Erythroblast (primary cell): ENCODE measurements around the gene LRRC1.

Experiments
- DNase-seq, 2 experiments: peaks; one replicate each; lab custom pipeline; 2025; lab: John Stamatoyannopoulos, UW
- GATA1 ChIP-seq: IDR thresholded peaks from 2 replicates; pipeline ENCODE4 v1.6.1; 2011; ENCODE audit warnings: low read depth, mild to moderate bottlenecking, control low read depth, low read length, moderate library complexity
- POLR2A ChIP-seq: IDR thresholded peaks from 2 replicates; pipeline ENCODE4 v1.6.1; 2011; ENCODE audit warnings: mild to moderate bottlenecking, low read length

Gene LRRC1

DNA sequence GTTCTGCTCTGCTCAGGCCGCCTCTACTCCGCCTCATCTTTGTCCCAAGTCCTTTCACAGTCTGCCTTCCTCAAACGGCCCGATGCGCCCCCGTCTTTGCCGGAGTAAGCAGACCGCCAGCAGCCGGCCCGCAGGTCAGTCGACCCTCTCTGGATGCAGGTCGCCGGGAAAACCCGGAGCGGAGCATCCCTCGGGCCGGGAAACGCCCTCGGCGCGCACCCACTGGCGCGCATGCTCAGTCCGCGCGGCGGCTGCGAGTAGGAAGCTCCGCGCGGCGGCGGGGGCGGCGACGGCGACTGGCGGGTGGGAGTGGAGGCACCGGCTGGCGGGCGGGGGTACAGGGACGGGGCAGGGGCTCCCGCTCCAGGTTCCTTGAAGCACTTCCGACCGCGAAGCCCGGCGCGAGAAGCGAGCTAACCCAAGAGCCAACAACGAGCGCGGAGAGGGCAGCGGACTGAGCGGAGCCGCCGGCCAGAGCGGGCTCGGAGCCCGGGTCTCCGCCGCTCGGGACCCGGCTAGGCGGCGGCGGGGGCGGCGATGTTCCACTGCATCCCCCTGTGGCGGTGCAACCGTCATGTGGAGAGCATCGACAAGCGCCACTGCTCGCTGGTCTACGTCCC is at the start of gene LRRC1:
TSS of gene LRRC1 (plus strand) at position 286 of the 620 bp plus-strand sequence. CDS start at position 538, 252 bp downstream.
- no peak for TF ChIP-seq GATA1
- TF ChIP-seq POLR2A: no peak
- peak; percentile 80 to 86 for DNase-seq

DNA sequence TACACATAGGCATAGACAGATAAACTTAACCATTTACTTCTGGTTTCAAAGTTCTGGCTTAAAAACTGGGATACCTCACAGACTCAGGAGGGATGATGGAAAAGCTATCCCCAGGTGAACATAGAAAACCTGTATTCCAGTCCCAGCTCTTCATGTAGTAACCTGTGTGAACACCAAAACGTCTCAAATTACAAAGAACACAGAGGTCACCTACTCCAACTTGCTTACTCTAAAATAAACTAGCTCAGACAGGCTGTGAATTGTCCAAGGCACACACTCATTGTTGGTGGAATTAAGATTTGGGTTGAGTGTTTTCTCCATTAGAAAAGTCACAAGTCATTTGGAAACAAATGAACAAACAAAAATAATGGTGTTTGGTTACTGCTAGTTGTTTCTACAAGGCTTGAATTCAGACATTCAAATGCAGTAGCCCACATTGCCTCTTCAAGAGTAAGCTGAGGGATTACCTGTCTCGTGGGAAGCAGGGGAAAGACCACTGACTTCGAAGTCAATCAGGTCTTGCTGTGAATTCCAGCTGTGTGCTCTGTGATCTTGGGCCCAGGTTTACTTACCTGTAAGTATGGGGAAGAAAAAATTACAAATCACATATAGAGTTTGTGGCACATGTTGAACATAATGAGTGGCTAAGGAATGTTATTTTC is 48.2 kb upstream of the LRRC1 start:
- TF ChIP-seq POLR2A (no peak), GATA1 (no peak)
- DNase-seq: no peak

DNA sequence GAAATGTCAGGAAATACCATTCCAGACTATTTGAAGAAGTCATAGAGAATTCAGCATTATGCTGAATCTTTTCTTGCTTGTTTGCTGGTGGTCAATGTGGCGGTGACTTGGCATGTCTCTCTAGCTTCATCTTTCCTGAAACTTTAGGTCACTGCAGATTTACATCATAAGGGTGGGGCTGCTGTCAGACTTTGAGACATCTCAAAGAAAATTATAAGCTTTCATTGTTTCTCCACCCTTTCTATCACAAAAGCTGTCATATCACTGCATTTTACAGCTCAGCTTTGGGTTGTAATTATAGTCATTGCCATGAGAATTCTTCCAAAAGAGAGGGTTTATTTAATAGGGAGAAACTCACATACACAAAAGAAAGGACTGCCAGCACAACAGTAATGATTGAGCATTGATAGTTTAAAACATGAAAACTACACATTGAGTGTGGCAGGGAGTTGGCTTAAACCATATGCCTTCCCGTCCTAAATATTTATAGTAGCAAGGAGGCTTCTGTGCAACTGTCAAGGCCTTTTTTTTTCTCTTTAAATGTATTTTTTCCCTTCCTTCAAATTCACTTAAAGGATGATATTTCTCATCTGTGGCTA is 44.7 kb upstream of the LRRC1 start:
- DNase-seq: no peak
- TF ChIP-seq POLR2A (no peak), GATA1 (no peak)

DNA sequence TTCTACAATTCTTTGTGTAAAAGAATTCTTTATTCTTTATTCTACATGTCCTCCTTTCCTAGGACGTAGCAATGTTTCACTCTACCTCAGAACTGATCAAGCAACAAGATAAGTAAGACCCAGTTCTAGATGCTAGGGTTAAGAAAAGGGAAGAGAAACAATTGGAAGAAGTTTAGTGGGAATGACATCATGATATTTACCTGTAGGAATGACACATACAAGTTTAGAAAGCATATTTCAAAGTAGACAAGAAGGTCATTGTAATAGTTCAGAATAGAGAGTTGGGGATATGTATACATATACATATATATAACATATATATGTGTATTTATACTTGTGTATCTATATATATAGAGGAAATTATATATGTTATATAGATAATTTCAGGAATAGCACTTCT is 43.4 kb upstream of the LRRC1 start:
- no peak for DNase-seq
- TF ChIP-seq POLR2A: no peak
- TF ChIP-seq GATA1: no peak

DNA sequence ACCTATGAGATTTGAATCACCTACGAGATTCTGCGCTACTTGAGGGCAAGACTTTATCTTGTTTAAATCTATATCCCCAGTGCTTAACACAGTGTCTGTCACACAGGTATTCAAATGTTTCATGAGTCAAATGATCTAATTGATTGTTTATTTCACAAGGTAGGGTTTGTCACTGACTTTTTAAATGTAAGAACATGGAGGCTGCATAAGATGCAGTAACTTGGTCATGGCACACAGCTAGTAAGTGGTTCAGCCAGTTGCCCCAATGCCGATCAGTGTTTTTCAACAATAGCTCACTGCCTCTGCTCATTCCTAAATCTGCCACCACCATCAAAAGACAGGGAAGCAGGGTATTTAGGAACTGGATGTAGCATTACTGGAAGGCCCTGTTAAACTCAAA is 42.4 kb upstream of the LRRC1 start:
- TF ChIP-seq GATA1 (no peak), POLR2A (no peak)
- DNase-seq: no peak

DNA sequence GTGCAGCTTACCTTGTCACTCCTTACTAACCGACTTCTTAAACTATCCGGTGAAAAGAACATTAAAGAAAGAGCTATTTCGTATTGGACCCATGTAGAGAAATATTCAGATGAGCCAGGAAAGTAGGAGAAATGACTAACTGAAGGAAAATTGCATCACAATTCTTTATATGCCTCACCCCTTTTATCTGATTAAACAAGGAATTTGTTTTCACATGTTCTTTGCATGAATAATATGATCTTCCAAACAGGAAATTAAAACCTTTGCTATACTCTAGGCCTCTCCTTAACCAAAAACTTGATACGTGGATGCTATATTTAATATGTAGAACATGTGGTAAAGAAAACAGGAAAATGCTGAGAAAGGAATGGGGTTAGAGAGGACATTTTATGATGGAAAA is 41.9 kb upstream of the LRRC1 start:
- no peak for DNase-seq
- no peak for TF ChIP-seq GATA1
- no peak for TF ChIP-seq POLR2A

DNA sequence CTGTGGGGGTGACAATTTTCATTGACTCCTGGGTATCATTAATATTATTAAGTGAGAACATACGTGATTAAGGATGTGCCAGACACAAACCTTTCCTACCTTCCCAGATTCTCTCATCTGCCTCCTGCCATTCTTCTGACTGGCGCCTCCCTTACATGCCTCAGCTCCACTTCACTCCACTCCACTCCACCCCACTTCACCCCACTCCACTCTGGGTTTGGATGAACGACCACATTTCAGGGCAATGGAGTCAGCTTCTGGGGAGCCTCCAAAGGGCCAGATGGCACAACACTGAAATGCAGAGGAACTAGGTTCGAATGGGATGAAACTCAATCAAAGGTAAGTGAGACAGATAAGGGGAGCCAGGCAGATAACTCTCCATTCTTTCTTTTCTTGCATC is 40.5 kb upstream of the LRRC1 start:
- TF ChIP-seq POLR2A (no peak), GATA1 (no peak)
- DNase-seq: no peak

DNA sequence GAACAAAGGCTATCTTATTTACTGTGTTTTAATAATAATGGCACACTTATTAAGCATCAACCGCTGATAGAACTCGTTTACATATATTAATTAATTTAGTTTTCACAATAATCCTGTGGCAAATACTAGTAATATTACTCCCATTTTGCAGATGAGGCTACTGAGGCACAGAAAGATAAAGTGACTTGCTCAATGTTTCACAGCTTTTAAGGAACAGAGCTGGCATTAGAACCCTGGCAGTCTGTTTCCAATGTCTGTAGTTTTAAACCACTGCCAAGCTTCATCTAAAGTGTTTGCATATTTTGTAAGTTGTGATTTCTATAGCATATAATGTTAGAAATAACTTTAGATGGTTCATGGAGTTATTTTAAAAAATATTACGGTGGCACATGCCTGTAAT is 38.4 kb upstream of the LRRC1 start:
- DNase-seq: no peak
- TF ChIP-seq POLR2A (no peak), GATA1 (no peak)

DNA sequence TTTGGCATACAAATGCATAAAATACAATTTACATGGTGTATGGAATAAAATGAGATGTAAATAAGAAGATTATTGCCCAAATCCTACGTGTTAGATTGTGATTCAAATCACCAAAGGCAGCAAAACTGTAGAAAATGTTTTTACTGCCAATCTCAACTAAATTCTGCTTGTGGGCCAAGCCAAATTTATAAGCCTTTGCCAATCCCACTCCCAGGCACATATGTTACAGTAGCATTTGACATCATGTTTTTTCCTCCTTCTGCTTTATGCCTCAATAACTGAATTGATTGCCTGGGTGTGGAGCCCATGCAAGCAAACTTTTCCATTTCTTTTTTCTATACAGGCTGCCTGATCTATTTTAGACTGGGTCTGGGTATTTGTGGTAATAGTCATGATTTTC is 36.3 kb upstream of the LRRC1 start:
- no peak for DNase-seq
- no peak for TF ChIP-seq POLR2A
- TF ChIP-seq GATA1: no peak

DNA sequence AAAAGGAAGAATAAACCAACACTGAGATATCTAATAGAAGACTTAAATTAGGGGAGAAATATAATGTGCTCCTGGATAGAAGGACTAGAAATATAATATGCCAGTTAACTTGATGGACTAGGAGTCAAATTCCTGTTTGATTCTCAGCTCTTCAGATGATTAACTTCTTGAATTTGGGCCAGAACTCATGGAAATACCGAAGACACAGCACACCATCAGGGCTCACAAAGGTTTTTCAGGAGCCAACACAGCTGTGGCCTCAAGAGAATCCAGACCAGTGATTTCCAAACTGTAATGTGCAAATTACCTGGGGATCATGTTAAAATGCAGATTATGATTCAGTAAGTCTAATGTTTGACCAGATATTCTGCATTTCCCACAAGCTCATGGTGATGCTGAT is 33.8 kb upstream of the LRRC1 start:
- DNase-seq: no peak

DNA sequence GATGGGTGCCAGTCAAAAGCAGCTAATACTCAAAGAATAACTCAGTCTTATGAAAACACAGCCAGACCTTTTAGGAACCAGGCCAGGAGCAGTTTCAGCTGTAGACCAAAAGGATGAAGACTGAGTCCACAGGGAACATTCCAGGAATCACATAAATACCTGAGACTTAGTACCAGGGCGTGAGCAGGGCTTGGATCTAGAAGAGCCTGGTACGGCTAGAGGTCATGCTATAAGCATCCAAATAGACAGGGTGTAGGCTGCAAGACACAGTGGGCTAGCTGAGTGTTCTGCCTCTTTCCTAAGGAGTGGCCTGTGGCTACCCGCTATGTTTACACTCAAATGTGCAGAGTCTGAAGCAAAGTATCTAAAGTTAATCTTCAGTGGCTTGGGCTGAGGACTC is 29.5 kb upstream of the LRRC1 start:
- no peak for TF ChIP-seq POLR2A
- TF ChIP-seq GATA1: no peak
- no peak for DNase-seq

More for the DNA sequence above, 33.8 kb upstream of the LRRC1 start:
- TF ChIP-seq POLR2A: no peak
- no peak for TF ChIP-seq GATA1

DNA sequence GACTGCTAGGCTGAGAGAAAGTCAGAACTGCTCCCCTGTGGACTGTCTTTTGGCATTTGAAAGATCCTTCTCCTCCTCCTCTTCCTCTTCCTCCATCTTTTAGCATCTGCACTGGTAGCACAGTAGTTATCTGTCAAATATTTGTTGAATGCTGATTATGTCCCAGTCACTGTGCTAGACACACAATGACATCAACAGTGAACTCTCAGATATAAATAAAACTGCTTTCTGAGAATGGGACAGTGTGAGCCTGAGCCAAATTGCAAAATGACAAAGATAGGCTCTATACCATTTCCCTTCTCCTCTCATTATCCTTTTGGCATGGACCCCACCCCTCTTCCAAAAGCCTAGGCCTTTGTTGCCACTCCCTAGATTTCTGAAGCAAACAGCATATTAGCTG is 27.9 kb upstream of the LRRC1 start:
- no peak for DNase-seq
- TF ChIP-seq GATA1 (no peak), POLR2A (no peak)

DNA sequence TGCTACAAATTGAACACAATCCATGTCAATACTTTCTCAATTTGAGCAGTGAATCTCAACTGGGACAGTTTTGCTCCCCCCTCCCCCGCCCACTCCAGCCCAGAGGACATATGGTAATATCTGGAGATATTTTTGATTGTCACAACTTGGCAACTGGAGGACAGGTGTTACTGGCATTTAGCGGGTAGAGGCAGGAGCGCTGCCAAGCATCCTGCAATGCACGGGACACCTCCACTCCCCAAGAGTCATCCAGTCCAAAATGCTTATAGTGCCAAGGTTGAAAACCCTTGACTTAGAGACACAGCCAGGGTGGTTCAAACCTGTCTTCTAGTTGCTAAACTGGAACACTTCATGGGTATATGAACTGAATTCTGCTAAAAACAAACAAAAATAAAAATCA is 26.9 kb upstream of the LRRC1 start:
- TF ChIP-seq POLR2A (no peak), GATA1 (no peak)
- DNase-seq: no peak

DNA sequence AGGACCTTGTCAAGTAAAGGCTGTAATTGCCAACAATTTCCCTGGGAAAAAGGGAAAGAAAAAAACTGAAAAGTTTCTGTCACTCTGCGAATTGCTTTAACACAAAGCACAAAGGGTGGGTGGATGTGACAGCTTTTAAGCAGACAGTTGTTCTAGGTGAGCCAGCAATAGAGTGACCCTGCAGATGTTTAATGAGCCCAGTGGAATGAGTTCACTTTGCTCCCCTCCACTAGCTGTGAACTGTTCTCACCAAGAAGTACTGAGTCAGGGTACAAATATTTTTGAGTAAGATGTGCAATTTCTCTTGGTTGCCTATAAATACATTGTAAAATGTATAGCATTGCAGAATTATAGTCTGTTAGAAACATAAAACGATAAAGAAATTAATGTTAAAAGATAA is 26.2 kb upstream of the LRRC1 start:
- TF ChIP-seq POLR2A (no peak), GATA1 (no peak)
- no peak for DNase-seq
